GM06990 (cell line): ENCODE measurements around the gene ZNF511.

Source experiments
- DNase-seq: peaks from one replicate; pipeline ENCODE4 v3.0.0-alpha.2; 2011; ENCODE audit not compliant: insufficient read length; ENCODE audit errors: extremely low read depth
- H3K27me3 ChIP-seq: replicated peaks from 2 replicates; pipeline ENCODE4 v1.6.0; 2011; ENCODE audit warnings: low read length; ENCODE audit not compliant: control insufficient read depth, insufficient read depth
- H3K36me3 ChIP-seq: 2 replicates; pipeline ENCODE4 v1.5.1; 2011; ENCODE audit warnings: low read length; ENCODE audit not compliant: control insufficient read depth, insufficient read depth
- H3K4me3 ChIP-seq: replicated peaks from 2 replicates; pipeline ENCODE4 v1.5.1; 2011; ENCODE audit warnings: low read depth, mild to moderate bottlenecking, control low read depth, low read length
- TF ChIP-seq, protein P1 (sequence below): IDR thresholded peaks from 2 replicates; pipeline ENCODE4 v1.5.1; 2011; ENCODE audit warnings: low read length, control low read depth, mild to moderate bottlenecking, inconsistent platforms; ENCODE audit not compliant: insufficient read depth, poor library complexity, severe bottlenecking

The ZNF511 gene

DNA sequence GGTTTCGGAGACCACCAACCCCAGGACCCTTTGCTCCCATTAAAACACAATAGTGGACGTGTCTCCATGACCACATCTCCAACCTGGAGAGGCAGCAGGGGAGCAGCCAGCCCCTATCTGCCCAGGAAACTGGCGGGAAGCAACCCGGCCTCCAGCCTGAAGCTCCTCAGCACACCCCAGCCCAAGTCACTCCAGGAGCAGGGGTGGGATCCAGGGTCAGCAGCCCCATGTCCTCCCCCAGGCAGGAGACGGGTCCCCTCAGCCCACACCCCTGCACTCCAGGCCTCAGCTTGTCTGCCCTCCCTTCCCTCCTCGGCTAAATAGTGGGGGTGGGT lies 32.6 kb upstream of the ZNF511 start:
- peaks cover 12% of the 10 kb centered on the region for H3K36me3 ChIP-seq
- peak overlapping the region; percentile 92 for H3K4me3 ChIP-seq
- TF ChIP-seq, protein P1, sequence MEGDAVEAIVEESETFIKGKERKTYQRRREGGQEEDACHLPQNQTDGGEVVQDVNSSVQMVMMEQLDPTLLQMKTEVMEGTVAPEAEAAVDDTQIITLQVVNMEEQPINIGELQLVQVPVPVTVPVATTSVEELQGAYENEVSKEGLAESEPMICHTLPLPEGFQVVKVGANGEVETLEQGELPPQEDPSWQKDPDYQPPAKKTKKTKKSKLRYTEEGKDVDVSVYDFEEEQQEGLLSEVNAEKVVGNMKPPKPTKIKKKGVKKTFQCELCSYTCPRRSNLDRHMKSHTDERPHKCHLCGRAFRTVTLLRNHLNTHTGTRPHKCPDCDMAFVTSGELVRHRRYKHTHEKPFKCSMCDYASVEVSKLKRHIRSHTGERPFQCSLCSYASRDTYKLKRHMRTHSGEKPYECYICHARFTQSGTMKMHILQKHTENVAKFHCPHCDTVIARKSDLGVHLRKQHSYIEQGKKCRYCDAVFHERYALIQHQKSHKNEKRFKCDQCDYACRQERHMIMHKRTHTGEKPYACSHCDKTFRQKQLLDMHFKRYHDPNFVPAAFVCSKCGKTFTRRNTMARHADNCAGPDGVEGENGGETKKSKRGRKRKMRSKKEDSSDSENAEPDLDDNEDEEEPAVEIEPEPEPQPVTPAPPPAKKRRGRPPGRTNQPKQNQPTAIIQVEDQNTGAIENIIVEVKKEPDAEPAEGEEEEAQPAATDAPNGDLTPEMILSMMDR: no peak
- H3K27me3 ChIP-seq: no peaks in the 10 kb centered on the region
- no peak for DNase-seq

- no peaks in the 10 kb centered on the region for H3K27me3 ChIP-seq
- H3K4me3 ChIP-seq: peak within 1 kb of the TSS; percentile 92
- DNase-seq: peak; percentile 83
- TF ChIP-seq, protein P1: no peak
- peaks cover 9% of the 10 kb centered on the region for H3K36me3 ChIP-seq
Measured at GRCh38 chr10:133276435-133277201, 32.1 kb upstream of the ZNF511 start, which contains the start of gene ADAM8. Gene ADAM8 (minus strand): TSS chr10:133276868. CDS start chr10:133276817, 51 bp downstream.

- TF ChIP-seq, protein P1: no peak
- Histone ChIP-seq H3K27me3 (no peaks in the 10 kb centered on the region), H3K36me3 (peaks cover 14% of the 10 kb centered on the region), H3K4me3 (no peak overlapping the region)
- DNase-seq: no peak
Measured at GRCh38 chr10:133277277-133277992, 31.3 kb upstream of the ZNF511 start.

- H3K36me3 ChIP-seq: peaks cover 18% of the 10 kb centered on the region
- no peaks in the 10 kb centered on the region for H3K27me3 ChIP-seq
- TF ChIP-seq, protein P1: no peak
- no peak overlapping the region for H3K4me3 ChIP-seq
- no peak for DNase-seq
Measured at GRCh38 chr10:133277993-133278576, 30.6 kb upstream of the ZNF511 start.

DNA sequence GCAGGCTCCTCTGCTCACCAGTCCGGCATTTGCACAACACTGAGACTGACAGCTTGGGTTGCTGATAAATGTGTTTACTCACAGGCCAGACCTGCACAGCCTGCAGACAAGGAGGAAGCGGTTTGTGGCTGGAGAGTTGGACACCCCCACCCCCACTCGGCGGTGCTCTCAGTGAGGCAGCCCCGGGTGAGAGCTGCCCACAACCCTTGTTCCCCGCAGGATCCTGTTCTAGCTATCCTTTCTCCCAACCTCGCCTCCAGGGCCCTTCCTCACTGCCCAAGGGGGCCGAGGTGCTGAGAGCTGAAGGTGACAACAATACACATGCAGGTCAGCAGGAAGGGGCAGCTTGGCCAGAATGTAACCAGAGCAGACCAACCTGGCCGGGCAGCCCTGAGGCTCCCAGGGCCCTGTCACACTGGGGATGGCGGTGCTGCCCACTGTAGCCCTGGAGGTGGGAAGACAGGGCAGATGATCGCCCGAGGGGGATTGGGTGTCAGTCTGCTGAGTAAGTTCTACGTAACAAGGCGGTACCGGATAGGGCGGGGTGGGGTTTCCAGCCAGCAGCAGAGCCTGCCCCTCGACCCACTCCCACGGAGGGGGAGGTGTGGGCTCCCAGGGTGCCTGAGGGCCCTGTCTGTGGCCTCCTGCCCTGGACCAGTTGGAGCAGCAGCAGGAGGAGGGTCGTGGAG lies 30.0 kb upstream of the ZNF511 start:
- H3K4me3 ChIP-seq: no peak overlapping the region
- peak; percentile 76 for DNase-seq
- TF ChIP-seq, protein P1: no peak
- H3K27me3 ChIP-seq: no peaks in the 10 kb centered on the region
- H3K36me3 ChIP-seq: peaks cover 17% of the 10 kb centered on the region
